Pancreas (tissue), 10 donors: ENCODE measurements around the gene PPIL6. TPM values are rescaled to one million over a fixed set of nuclear protein-coding genes. Genes with fewer than 3 reads are reported as not detected.

Experiments used
- ATAC-seq, 4 donors: fragments of 200-7000 bp; cut with Tn5 transposase; one replicate each; pipeline versions ENCODE4 v1.8.0 to v1.9.1; 2020; ENCODE audit warnings: mild to moderate bottlenecking in 4 of 4, moderate library complexity in 4 of 4
- DNase-seq, 6 donors: peaks; one replicate each; pipeline ENCODE4 v3.0.0-alpha.2; 2020
- FAIRE-seq: peaks from 2 replicates; lab custom pipeline; 2012; peaks lifted over from hg19 to GRCh38; lab: Jason Lieb, UNC
- H3K27ac ChIP-seq, 4 donors: fragments of 200-600 bp; sonication (generic); 1 replicate in 3 of 4; 2 replicates in 1 of 4; pipeline versions ENCODE4 v1.5.0 to v1.8.0; 2020
- H3K27me3 ChIP-seq, 4 donors: fragments of 200-600 bp; one replicate each; pipeline ENCODE4 v1.8.0; 2021
- H3K36me3 ChIP-seq, 3 donors: fragments of 200-600 bp; sonication (generic) in 1 of 3; one replicate each; pipeline versions ENCODE4 v1.5.0 to v1.8.0; 2020 to 2021
- H3K4me1 ChIP-seq, 3 donors: fragments of 200-600 bp; one replicate each; pipeline ENCODE4 v1.8.0; 2021
- H3K4me3 ChIP-seq, 4 donors: fragments of 200-600 bp; sonication (generic) in 2 of 4; one replicate each; pipeline versions ENCODE4 v1.5.0 to v1.8.0; 2020 to 2021
- H3K9me3 ChIP-seq, 4 donors: fragments of 200-600 bp; one replicate each; pipeline ENCODE4 v1.8.0; 2021
- WGBS, 2 donors: extraction: QIAGEN DNeasy Blood & Tissue Kit; methylation state at CpG; one replicate each; pipeline ENCODE4 v1.1.7; 2013; 5-methylcytosine and 5-hydroxymethylcytosine counted together
- intact Hi-C, 3 donors: fragments of 100-400 bp; cut with DNase I; formaldehyde crosslinking; loops; one replicate each; pipeline versions ENCODE4 v1.11.1 to v1.14.2; 2022
- polyA plus RNA-seq, 2 donors: library from polyadenylated mRNA; stranded (reverse); fragments of 200-250 nt; gene quantifications; one replicate each; pipeline ENCODE4 v1.2.3, GENCODE V29; 2013
- total RNA-seq, 6 donors: library from RNA; stranded (reverse); fragmentation: NEBNext Ultra II Directional in 4 of 6; extraction: Animal tissue kit (Norgen Biotek cat#: 25700) in 4 of 6; gene quantifications; one replicate each; pipeline versions ENCODE4 v1.2.1 to v1.2.4, GENCODE V29; 2021 to 2023
- TF ChIP-seq, protein P1 (sequence below), 4 donors: fragments of 200-600 bp; sonication (generic) in 3 of 4; IDR thresholded peaks; one replicate each; pipeline versions ENCODE4 v1.5.0 to v1.8.0; 2021; ENCODE audit warnings: antibody characterized with exemption in 4 of 4
- donor health status: healthy with polysubstance abuse.
- donor health status: DM: no; HTN: no; CAD: no; lungs with moderate emphysema.
- donor health status: DM: no; HTN: no; CAD: no.
- donor health status: control.
- donor health status: control.
- donor health status: Bipolar disorder and iron deficiency.
- donor health status: DM: yes; HTN: yes; CAD: no.
- donor health status: DM: no; HTN: no; CAD: no.
- donor health status: DM: no; HTN: no; CAD: no.
- donor health status: DM: yes; HTN: yes; CAD: no.

PPIL6 gene
- total and polyA plus RNA-seq, 8 donors, result 1.1 to 3.4 (median 2.0) TPM

DNA sequence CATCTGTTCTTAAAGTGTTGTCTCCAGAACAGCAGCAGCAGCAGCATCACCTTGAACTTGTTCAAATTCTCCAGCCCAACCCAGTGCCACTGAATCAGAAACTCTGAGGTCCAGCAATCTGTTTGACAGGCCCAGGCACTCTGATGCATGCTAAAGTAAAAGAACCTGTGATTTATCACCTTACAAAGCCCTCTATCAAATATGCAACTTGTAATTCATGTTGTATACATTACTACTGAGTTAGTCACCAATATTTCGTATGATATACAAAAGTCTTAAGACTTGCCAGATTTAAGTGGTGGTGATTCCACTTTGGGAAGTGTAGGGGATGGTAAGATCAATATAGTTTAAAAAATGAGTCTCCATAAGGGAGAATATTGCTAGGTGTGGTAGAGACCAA is 52.2 kb downstream of the PPIL6 start:
- intact Hi-C loops, result loop anchor here in 1 of 3 donors (5.0 kb wide), 1 partner anchor 201 kb away; no protein-coding TSS in a partner anchor
- Histone ChIP-seq H3K27ac (no peak overlapping the region), H3K27me3 (no peaks in the 10 kb centered on the region), H3K36me3 (no peaks in the 10 kb centered on the region), H3K9me3 (no peaks in the 10 kb centered on the region), H3K4me3 (no peak overlapping the region), H3K4me1 (peaks cover 5 to 16% (median 7%) of the 10 kb centered on the region in 3 donors)
- DNase-seq (no peak), FAIRE-seq (no peak), ATAC-seq (no peak)
- TF ChIP-seq, protein P1, sequence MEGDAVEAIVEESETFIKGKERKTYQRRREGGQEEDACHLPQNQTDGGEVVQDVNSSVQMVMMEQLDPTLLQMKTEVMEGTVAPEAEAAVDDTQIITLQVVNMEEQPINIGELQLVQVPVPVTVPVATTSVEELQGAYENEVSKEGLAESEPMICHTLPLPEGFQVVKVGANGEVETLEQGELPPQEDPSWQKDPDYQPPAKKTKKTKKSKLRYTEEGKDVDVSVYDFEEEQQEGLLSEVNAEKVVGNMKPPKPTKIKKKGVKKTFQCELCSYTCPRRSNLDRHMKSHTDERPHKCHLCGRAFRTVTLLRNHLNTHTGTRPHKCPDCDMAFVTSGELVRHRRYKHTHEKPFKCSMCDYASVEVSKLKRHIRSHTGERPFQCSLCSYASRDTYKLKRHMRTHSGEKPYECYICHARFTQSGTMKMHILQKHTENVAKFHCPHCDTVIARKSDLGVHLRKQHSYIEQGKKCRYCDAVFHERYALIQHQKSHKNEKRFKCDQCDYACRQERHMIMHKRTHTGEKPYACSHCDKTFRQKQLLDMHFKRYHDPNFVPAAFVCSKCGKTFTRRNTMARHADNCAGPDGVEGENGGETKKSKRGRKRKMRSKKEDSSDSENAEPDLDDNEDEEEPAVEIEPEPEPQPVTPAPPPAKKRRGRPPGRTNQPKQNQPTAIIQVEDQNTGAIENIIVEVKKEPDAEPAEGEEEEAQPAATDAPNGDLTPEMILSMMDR (IDR thresholded peaks at IDR 0.05), result no peak
- WGBS, 2 donors, result 84 to 94% methylated on average over 1 of the region's 1 CpG

DNA sequence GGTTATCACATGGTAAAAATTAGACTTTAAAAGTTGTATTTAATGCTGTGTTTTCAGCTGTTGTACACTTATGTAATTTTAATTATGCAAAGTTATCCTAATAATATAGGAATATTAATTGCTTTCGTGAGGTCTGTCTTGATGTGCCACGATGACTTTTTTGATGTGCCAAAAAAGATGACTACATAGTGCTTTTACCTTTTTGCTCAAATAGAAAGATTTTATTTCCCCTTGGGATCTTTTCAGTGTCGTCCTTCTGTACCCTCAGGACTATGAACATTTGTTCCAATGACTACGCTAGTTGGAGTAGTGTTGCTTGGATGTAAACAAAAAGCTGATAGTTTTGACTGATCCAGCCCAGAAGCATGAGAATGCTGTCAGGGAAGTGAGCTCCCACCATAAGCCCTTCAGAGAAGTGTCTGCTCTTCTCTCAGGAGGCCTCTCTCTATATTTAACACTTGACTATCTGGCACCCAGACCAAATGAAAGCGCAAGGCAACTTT is 56.9 kb downstream of the PPIL6 start:
- H3K9me3 ChIP-seq, result no peaks in the 10 kb centered on the region
- H3K36me3 ChIP-seq, result no peaks in the 10 kb centered on the region
- FAIRE-seq, result no peak
- H3K27me3 ChIP-seq, result no peaks in the 10 kb centered on the region
- H3K4me3 ChIP-seq, result peak overlapping the region in 3 of 4 donors; percentile 83 to 97 (median 84)
- no peak for DNase-seq
- ATAC-seq, result no peak
- TF ChIP-seq, protein P1 (IDR thresholded peaks at IDR 0.05), result peak in 1 of 4 donors; percentile 2
- 1 to 6% methylated on average over 5 of the region's 5 CpGs for WGBS, 2 donors
- H3K27ac ChIP-seq, result peak overlapping the region; percentile 98 to 100 (median 100)
- intact Hi-C loops, result no loop called here
- peaks cover 5 to 24% (median 19%) of the 10 kb centered on the region in 3 donors for H3K4me1 ChIP-seq

DNA sequence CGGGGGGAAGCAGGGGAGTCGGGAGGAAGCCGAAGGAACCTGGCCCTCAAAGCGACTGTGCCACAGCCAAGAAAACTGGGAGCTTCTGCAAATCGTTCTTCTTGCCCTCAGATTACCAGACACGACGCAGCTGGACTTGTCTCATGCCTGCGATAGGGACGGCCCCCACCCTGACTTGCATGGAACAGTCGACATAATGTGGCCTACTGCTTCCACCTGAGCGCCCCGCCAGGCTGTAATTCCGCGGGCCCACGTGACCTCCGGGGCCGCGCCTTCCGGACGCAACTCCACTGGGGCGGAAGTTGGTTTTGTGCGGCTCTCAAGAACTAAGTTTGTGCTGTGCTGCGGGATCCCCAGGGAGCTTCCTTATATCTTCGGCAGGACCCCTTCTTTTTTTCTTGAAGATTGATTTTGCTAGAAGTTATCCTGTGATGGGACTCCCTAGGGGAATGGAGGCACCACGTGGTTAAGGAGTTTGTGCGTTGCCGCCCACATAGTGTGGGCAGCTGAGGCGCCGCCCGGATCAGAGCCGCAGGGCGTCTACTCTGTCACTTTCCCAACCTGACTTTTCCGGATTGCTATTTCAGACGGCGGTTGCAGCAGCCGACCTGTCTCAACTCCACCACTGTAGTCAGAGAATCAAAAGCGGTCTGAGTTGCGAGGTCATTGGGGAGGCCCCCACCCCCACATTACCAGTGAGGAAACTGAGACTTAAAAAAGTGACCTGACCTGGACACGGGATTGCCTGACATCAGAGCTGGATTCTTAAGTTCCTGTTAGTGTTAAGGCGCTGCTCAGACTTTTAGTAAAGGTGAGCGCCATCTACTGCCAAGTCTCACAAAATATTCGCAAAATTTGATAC is 57.6 kb downstream of the PPIL6 start:
- intact Hi-C loops, result no loop called here
- peak overlapping the region; percentile 68 to 97 (median 84) for H3K4me3 ChIP-seq
- no peaks in the 10 kb centered on the region for H3K36me3 ChIP-seq
- DNase-seq (peak; percentile 89 to 93 (median 92)), ATAC-seq (peak; percentile 83 to 91 (median 86)), FAIRE-seq (peak; percentile 87)
- no peaks in the 10 kb centered on the region for H3K9me3 ChIP-seq
- H3K27ac ChIP-seq, result peak overlapping the region; percentile 98 to 100 (median 100)
- peaks cover 5 to 24% (median 19%) of the 10 kb centered on the region in 3 donors for H3K4me1 ChIP-seq
- no peaks in the 10 kb centered on the region for H3K27me3 ChIP-seq
- 0% methylated on average over 42 of the region's 42 CpGs for WGBS, 2 donors
- TF ChIP-seq, protein P1 (IDR thresholded peaks at IDR 0.05), result peak in 3 of 4 donors; percentile 21 to 27 (median 22)

DNA sequence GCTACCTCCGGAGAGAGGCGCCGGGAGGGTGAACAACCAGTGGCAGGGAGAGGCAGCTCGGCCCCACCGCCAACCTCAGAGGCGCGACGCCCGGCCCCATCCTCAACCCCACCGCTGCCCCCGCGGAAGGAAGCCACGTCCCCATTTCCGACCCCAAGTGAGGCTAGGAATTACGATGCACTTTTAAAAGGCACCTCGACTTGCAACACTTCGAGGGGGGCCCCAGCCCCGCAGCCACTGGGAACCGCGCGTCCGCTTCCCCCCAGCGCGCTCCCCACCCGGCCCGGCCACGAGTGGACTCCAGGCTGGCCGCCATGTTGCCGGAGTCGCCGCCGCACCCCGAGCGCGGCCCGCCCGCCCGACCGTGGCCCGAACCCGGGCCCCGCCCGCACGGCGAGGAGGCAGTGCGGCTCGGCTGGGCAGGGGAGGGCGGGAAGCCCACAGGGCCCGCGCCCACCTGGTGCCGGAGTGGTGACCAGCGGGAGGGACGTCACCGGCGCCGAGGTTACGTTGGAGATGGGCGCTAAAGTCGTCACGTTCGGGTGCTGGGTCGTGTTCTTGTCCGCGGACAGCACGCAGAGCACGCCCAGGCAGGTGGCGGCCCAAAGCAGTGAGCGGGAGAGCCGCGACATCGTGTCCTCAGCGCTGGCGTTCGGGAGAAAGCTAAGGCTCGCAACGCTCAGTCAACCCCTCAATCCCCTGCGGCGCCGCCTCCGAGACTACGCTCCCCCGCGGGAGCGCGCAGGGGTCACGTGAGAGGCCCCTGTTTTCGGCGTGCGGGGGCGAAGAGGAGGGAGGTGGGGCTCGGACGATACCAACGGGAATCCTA is 58.5 kb downstream of the PPIL6 start, which contains the start of gene CD164:
Gene CD164, minus strand, starts transcription at position 721 of the 829 bp plus-strand sequence. Its CDS starts 89 bp downstream, at position 632.
- ATAC-seq (peak; percentile 79 to 86 (median 82)), DNase-seq (peak; percentile 92 to 95 (median 94)), FAIRE-seq (no peak)
- Histone ChIP-seq H3K4me1 (peaks cover 5 to 24% (median 19%) of the 10 kb centered on the region in 3 donors), H3K27ac (peak within 1 kb of the TSS; percentile 98 to 100 (median 100)), H3K36me3 (peaks cover 0 to 8% (median 0%) of the 10 kb centered on the region in 3 donors), H3K4me3 (peak within 1 kb of the TSS; percentile 68 to 97 (median 84)), H3K27me3 (no peaks in the 10 kb centered on the region), H3K9me3 (no peaks in the 10 kb centered on the region)
- intact Hi-C loops, result no loop called here
- TF ChIP-seq, protein P1 (IDR thresholded peaks at IDR 0.05), result no peak
- 0% methylated on average over 84 to 93 of the region's 93 CpGs for WGBS, 2 donors
